Measurements from ENCODE around the gene RNF220. TPM values are rescaled to one million over a fixed set of nuclear protein-coding genes. Genes with fewer than 3 reads are reported as not detected.

RNF220 gene
- total and polyA plus RNA-seq, 2 experiments from 2014 or later = 77.2 to 117 TPM

DNA sequence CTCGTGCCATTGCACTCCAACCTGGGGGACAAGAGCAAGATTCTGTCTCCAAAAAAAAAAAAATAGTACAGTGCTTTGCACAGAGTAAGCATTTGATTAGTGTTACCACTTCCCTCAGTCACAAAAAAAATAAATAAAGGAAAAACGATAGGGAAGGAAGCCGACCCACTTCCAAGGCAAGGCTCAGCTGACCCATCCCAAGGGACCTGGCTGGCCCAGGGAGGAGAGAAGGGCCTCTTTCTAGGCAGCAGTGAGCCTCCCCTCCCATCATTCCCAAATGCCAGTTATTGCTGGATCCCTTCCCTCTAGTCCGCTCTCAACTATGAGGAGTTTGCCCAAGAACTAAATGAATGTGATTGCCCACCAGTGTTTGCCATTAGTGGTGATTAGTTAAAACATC, 191.5 kb downstream of the RNF220 start:
- WGBS (ENCODE audit: low lambda C conversion rate, missing lambda C conversion rate) = 78% methylated on average over 4 of the region's 4 CpGs
- H3K27me3 ChIP-seq = peaks cover 30% of the 10 kb centered on the region
- H3K4me1 ChIP-seq (ENCODE audit: insufficient read depth) = peaks cover 4% of the 10 kb centered on the region
- TF ChIP-seq EZH2phosphoT487 (IDR thresholded peaks at IDR 0.05; ENCODE audit: low read depth, severe bottlenecking, unreplicated experiment) = no peak
- no peak for TF ChIP-seq EZH2 (IDR thresholded peaks at IDR 0.05; ENCODE audit: borderline replicate concordance)
- TF ChIP-seq, protein P1, sequence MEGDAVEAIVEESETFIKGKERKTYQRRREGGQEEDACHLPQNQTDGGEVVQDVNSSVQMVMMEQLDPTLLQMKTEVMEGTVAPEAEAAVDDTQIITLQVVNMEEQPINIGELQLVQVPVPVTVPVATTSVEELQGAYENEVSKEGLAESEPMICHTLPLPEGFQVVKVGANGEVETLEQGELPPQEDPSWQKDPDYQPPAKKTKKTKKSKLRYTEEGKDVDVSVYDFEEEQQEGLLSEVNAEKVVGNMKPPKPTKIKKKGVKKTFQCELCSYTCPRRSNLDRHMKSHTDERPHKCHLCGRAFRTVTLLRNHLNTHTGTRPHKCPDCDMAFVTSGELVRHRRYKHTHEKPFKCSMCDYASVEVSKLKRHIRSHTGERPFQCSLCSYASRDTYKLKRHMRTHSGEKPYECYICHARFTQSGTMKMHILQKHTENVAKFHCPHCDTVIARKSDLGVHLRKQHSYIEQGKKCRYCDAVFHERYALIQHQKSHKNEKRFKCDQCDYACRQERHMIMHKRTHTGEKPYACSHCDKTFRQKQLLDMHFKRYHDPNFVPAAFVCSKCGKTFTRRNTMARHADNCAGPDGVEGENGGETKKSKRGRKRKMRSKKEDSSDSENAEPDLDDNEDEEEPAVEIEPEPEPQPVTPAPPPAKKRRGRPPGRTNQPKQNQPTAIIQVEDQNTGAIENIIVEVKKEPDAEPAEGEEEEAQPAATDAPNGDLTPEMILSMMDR (IDR thresholded peaks at IDR 0.05; ENCODE audit: poor library complexity) = no peak
- H3K4me3 ChIP-seq = no peak overlapping the region
- no peaks in the 10 kb centered on the region for H3K9me3 ChIP-seq (ENCODE audit: low read depth)
- H3K9me2 ChIP-seq (replicated peaks; ENCODE audit: insufficient read depth) = no peaks in the 10 kb centered on the region
- H3K27ac ChIP-seq = no peak overlapping the region
- H3K79me2 ChIP-seq = no peaks in the 10 kb centered on the region
- no peaks in the 10 kb centered on the region for H4K20me1 ChIP-seq (ENCODE audit: insufficient read depth, poor library complexity, severe bottlenecking)
- no peak for DNase-seq (ENCODE audit: low spot score)
- no peak overlapping the region for H3K4me2 ChIP-seq
- no peaks in the 10 kb centered on the region for H3K36me3 ChIP-seq (replicated peaks; ENCODE audit: insufficient read depth, low read depth)
- no peak overlapping the region for H2AFZ ChIP-seq

DNA sequence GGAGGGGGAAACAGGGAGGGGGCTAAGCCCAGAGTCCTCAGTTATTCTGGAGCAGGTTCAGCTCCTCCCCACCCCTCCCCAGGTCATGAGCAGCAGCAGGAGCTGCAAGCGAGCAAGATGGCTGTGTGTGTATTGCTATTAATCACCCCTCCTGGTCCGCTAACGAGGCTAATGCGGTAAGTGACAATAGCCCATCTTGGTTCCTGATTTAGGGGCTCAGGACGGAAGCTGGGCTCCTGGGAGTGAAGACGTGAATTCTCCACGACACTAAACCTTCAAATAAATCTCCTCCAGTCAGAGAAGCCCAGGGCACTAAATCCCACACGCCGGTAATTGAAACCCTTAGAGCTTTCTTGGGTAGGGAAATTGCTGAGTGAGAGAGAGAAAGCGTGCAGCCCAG, 193.1 kb downstream of the RNF220 start:
- Histone ChIP-seq H3K27me3 (peaks cover 40% of the 10 kb centered on the region), H4K20me1 (ENCODE audit: insufficient read depth, poor library complexity, severe bottlenecking) (no peaks in the 10 kb centered on the region), H3K36me3 (replicated peaks; ENCODE audit: insufficient read depth, low read depth) (no peaks in the 10 kb centered on the region), H3K27ac (no peak overlapping the region), H2AFZ (no peak overlapping the region), H3K79me2 (no peaks in the 10 kb centered on the region), H3K4me1 (ENCODE audit: insufficient read depth) (peaks cover 4% of the 10 kb centered on the region), H3K4me3 (no peak overlapping the region), H3K4me2 (no peak overlapping the region), H3K9me3 (ENCODE audit: low read depth) (no peaks in the 10 kb centered on the region), H3K9me2 (replicated peaks; ENCODE audit: insufficient read depth) (no peaks in the 10 kb centered on the region)
- TF ChIP-seq EZH2phosphoT487 (IDR thresholded peaks at IDR 0.05; ENCODE audit: low read depth, severe bottlenecking, unreplicated experiment) (no peak), EZH2 (IDR thresholded peaks at IDR 0.05; ENCODE audit: borderline replicate concordance) (no peak)
- TF ChIP-seq, protein P1 (IDR thresholded peaks at IDR 0.05; ENCODE audit: poor library complexity) = no peak
- WGBS (ENCODE audit: low lambda C conversion rate, missing lambda C conversion rate) = 60% methylated on average over 10 of the region's 10 CpGs
- no peak for DNase-seq (ENCODE audit: low spot score)

DNA sequence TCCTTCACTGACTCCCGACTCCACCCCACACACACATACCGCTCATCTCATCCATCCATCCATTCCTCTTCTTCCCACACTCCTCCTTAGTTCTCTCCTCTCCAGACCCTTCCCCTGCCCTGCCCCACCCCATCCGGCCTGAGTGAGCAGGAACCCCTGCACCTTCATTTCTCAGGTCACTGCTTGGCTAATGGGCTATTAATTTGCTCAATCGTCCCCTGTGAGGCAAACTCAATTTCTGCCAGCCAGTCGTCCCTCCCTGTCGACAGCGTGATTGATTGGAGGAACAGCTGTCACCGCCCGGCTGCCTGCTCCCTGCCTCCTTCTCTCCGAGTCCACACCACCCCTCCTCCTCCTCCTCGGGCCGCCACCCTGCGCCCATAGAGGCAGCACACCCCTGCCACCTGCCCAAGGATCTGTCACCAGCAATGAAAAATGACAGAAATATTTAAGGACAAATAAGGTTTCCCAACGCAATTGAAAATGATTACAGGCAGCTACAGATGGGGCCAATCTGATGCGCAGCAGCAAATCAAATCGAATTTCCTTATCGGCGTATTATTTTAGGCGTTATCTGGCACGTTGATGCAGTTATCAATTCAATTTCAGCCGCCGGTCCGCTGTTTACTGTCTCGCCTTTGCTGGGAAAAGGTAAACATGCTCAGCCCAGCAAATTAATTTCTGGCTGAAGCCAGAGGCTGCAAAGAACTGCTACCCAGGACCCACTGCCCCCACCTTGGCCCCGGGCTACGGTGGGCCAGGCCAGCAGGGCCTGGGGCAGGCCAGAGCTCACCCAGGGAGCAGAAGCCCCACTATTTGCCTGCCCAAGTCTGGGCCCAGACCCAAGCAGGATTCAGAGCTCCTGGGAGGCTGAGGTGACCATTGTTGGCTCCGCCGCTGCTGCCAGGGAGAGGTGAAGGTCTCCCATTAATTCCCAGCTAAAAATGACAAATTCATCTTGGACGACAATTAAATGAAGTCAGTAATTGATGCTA, 197.9 kb downstream of the RNF220 start:
- H4K20me1 ChIP-seq (ENCODE audit: insufficient read depth, poor library complexity, severe bottlenecking) = no peaks in the 10 kb centered on the region
- no peak overlapping the region for H3K4me2 ChIP-seq
- TF ChIP-seq EZH2 (IDR thresholded peaks at IDR 0.05; ENCODE audit: borderline replicate concordance) (no peak), EZH2phosphoT487 (IDR thresholded peaks at IDR 0.05; ENCODE audit: low read depth, severe bottlenecking, unreplicated experiment) (no peak)
- TF ChIP-seq, protein P1 (IDR thresholded peaks at IDR 0.05; ENCODE audit: poor library complexity) = no peak
- no peaks in the 10 kb centered on the region for H3K36me3 ChIP-seq (replicated peaks; ENCODE audit: insufficient read depth, low read depth)
- H3K4me1 ChIP-seq (ENCODE audit: insufficient read depth) = no peaks in the 10 kb centered on the region
- no peak for DNase-seq (ENCODE audit: low spot score)
- no peaks in the 10 kb centered on the region for H3K79me2 ChIP-seq
- H3K27ac ChIP-seq = no peak overlapping the region
- H3K9me2 ChIP-seq (replicated peaks; ENCODE audit: insufficient read depth) = no peaks in the 10 kb centered on the region
- no peaks in the 10 kb centered on the region for H3K9me3 ChIP-seq (ENCODE audit: low read depth)
- H3K4me3 ChIP-seq = no peak overlapping the region
- H2AFZ ChIP-seq = no peak overlapping the region
- 77% methylated on average over 28 of the region's 29 CpGs for WGBS (ENCODE audit: low lambda C conversion rate, missing lambda C conversion rate)
- H3K27me3 ChIP-seq = peaks cover 40% of the 10 kb centered on the region
